Measurements from ENCODE around the gene GABRB3.

DNA sequence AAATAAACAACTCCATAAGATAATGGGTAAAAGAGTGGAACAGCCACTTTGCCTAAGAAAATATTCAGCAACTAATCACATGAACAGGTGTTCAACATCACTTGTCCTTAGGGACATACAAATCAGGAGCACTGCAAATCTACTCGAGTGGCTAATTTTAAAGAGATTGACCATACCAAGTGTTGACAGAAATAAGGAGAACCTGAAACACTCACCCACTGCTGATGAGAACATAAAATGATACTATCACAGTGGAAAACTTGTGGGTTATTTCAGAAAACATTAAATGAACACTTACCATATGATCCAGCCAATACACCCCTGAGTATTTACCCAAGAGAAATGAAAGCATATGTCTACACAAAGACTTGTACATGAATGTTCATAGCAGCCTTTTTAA lies 70.5 kb downstream of the GABRB3 start:
- TF ChIP-seq, protein P1, sequence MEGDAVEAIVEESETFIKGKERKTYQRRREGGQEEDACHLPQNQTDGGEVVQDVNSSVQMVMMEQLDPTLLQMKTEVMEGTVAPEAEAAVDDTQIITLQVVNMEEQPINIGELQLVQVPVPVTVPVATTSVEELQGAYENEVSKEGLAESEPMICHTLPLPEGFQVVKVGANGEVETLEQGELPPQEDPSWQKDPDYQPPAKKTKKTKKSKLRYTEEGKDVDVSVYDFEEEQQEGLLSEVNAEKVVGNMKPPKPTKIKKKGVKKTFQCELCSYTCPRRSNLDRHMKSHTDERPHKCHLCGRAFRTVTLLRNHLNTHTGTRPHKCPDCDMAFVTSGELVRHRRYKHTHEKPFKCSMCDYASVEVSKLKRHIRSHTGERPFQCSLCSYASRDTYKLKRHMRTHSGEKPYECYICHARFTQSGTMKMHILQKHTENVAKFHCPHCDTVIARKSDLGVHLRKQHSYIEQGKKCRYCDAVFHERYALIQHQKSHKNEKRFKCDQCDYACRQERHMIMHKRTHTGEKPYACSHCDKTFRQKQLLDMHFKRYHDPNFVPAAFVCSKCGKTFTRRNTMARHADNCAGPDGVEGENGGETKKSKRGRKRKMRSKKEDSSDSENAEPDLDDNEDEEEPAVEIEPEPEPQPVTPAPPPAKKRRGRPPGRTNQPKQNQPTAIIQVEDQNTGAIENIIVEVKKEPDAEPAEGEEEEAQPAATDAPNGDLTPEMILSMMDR (IDR thresholded peaks at IDR 0.05), result no peak
- no peak for TF ChIP-seq POLR2A (IDR thresholded peaks at IDR 0.05)

Data from thyroid gland (tissue), 4 donors.